ENCODE data around the gene SLC5A4.
"Not testable (repeated sequence)": the region's sequence is repeated elsewhere in the genome, so short reads cannot be mapped to it uniquely, and the experiment has no call there.

SLC5A4 gene

DNA sequence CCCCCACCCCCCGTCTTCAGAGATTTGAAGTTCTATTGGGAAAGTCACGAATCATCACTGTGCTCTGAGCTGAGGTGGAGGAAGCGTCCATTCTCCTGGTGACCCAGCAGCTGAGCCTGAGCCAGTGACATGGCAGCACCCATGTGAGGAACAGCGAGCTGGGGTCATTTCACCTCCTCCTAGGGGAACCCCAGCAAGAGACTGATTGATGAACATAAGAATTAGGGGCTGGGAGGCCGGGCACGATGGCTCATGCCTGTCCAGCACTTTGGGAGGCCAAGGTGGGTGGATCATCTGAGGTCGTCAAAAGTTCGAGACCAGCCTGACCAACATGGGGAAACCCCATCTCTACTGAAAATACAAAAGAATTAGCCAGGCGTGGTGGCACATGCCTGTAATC is 61.8 kb downstream of the SLC5A4 start:
- H4K20me1 ChIP-seq (ENCODE audit: insufficient read depth, low read length); H2AFZ ChIP-seq (ENCODE audit: low read depth, low read length); H3K9me3 ChIP-seq (ENCODE audit: insufficient read depth, low read length); H3K4me3 ChIP-seq (ENCODE audit: low read length); H3K4me2 ChIP-seq (ENCODE audit: low read length); H3K27ac ChIP-seq (ENCODE audit: low read length); H3K79me2 ChIP-seq (ENCODE audit: low read length); H3K9ac ChIP-seq (ENCODE audit: low read length); H3K4me1 ChIP-seq (ENCODE audit: low read length); H3K36me3 ChIP-seq (replicated peaks; ENCODE audit: low read depth, low read length): not testable (repeated sequence)
- peaks cover 27% of the 10 kb centered on the region for H3K27me3 ChIP-seq (ENCODE audit: low read depth, low read length)

DNA sequence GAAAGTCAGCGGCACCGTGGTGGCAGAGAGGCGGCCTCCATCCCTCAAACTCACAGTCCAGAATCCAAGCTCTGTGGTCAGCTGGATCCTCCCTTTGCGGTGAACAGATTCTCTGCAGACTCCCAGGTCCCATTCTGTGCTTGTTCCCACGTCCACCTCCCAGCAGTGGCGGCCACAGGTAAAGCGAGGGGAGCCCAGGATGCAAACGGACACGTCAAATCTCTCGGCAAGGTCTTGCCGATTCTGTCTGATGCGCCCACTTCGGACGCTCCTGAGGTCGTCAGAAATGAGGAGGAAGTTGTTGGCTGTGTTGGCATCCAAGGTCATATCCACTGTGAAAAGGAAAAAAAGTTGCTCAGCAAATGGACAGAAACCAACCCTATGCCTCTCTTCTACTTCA is 64.1 kb downstream of the SLC5A4 start:
- H3K27ac ChIP-seq (ENCODE audit: low read length) = not testable (repeated sequence)

DNA sequence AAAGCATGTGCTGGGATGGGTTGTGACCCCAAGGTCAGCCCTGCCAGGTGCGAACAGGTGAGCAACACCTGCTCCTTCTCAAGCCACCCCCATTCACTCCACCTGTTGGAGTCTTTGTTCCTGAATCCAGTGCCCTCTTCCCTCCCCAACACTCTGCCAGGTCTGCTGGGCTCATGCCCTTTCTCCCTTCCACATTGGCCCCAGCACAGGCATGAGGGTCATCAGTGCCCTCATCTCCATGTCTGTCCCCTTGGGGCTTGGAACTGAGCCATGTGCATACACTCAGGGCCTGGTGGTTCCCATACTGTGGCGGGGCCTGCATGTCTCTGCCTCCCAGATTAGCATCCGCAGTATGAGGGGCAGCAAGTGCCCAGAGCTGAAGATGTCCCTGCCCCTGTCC is 69.3 kb downstream of the SLC5A4 start:
- Histone ChIP-seq H3K9me3 (ENCODE audit: insufficient read depth, low read length) (no peaks in the 10 kb centered on the region), H3K36me3 (replicated peaks; ENCODE audit: low read depth, low read length) (no peaks in the 10 kb centered on the region), H3K27ac (ENCODE audit: low read length) (no peak overlapping the region), H4K20me1 (ENCODE audit: insufficient read depth, low read length) (no peaks in the 10 kb centered on the region), H3K4me3 (ENCODE audit: low read length) (no peak overlapping the region), H3K4me2 (ENCODE audit: low read length) (no peak overlapping the region), H2AFZ (ENCODE audit: low read depth, low read length) (no peak overlapping the region), H3K9ac (ENCODE audit: low read length) (no peak overlapping the region), H3K79me2 (ENCODE audit: low read length) (no peaks in the 10 kb centered on the region), H3K27me3 (ENCODE audit: low read depth, low read length) (peaks cover 34% of the 10 kb centered on the region), H3K4me1 (ENCODE audit: low read length) (no peaks in the 10 kb centered on the region)
- TF ChIP-seq EZH2phosphoT487 (IDR thresholded peaks at IDR 0.05; ENCODE audit: low read depth) = no peak
- TF ChIP-seq, protein P1, sequence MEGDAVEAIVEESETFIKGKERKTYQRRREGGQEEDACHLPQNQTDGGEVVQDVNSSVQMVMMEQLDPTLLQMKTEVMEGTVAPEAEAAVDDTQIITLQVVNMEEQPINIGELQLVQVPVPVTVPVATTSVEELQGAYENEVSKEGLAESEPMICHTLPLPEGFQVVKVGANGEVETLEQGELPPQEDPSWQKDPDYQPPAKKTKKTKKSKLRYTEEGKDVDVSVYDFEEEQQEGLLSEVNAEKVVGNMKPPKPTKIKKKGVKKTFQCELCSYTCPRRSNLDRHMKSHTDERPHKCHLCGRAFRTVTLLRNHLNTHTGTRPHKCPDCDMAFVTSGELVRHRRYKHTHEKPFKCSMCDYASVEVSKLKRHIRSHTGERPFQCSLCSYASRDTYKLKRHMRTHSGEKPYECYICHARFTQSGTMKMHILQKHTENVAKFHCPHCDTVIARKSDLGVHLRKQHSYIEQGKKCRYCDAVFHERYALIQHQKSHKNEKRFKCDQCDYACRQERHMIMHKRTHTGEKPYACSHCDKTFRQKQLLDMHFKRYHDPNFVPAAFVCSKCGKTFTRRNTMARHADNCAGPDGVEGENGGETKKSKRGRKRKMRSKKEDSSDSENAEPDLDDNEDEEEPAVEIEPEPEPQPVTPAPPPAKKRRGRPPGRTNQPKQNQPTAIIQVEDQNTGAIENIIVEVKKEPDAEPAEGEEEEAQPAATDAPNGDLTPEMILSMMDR (IDR thresholded peaks at IDR 0.05; ENCODE audit: low read depth, low read length) = no peak

More for the DNA sequence above, 64.1 kb downstream of the SLC5A4 start:
- not testable (repeated sequence) for H3K4me1 ChIP-seq (ENCODE audit: low read length); H2AFZ ChIP-seq (ENCODE audit: low read depth, low read length); H3K4me2 ChIP-seq (ENCODE audit: low read length); H3K9me3 ChIP-seq (ENCODE audit: insufficient read depth, low read length); H3K9ac ChIP-seq (ENCODE audit: low read length); H3K4me3 ChIP-seq (ENCODE audit: low read length); H3K36me3 ChIP-seq (replicated peaks; ENCODE audit: low read depth, low read length); H4K20me1 ChIP-seq (ENCODE audit: insufficient read depth, low read length); H3K79me2 ChIP-seq (ENCODE audit: low read length)
- peaks cover 22% of the 10 kb centered on the region for H3K27me3 ChIP-seq (ENCODE audit: low read depth, low read length)

GRCh38 chr22:32183625-32184024 is 71.5 kb downstream of the SLC5A4 start:
- no peak overlapping the region for H3K4me3 ChIP-seq (ENCODE audit: low read length)
- H3K36me3 ChIP-seq (replicated peaks; ENCODE audit: low read depth, low read length) = no peaks in the 10 kb centered on the region

DNA sequence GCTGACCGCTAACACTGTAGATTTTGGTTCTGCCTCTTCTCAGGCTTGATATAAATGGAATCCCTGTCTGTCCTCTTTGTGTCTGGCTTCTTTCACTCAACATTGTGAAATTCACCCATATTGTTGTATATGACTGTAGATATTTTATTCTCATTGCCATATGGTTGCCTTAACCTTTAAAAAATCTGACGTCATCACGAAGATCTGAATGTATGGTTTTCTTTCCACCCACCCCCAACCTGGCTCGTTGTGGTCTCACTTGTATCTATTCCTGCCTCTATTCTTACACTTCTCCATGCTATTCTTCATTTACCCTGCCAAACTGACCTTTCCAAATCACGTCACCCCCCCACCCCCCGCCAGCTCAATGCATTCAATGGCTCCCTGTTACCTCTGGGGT is 74.1 kb downstream of the SLC5A4 start:
- peaks cover 36% of the 10 kb centered on the region for H3K27me3 ChIP-seq (ENCODE audit: low read depth, low read length)
- no peaks in the 10 kb centered on the region for H4K20me1 ChIP-seq (ENCODE audit: insufficient read depth, low read length)
- H3K4me2 ChIP-seq (ENCODE audit: low read length) = no peak overlapping the region
- no peaks in the 10 kb centered on the region for H3K9me3 ChIP-seq (ENCODE audit: insufficient read depth, low read length)
- H3K4me1 ChIP-seq (ENCODE audit: low read length) = no peaks in the 10 kb centered on the region
- no peak overlapping the region for H3K27ac ChIP-seq (ENCODE audit: low read length)
- no peaks in the 10 kb centered on the region for H3K36me3 ChIP-seq (replicated peaks; ENCODE audit: low read depth, low read length)
- no peaks in the 10 kb centered on the region for H3K79me2 ChIP-seq (ENCODE audit: low read length)
- no peak overlapping the region for H3K9ac ChIP-seq (ENCODE audit: low read length)
- no peak overlapping the region for H3K4me3 ChIP-seq (ENCODE audit: low read length)
- TF ChIP-seq EZH2phosphoT487 (IDR thresholded peaks at IDR 0.05; ENCODE audit: low read depth) = no peak
- TF ChIP-seq, protein P1 (IDR thresholded peaks at IDR 0.05; ENCODE audit: low read depth, low read length) = no peak
- H2AFZ ChIP-seq (ENCODE audit: low read depth, low read length) = no peak overlapping the region

More at GRCh38 chr22:32183625-32184024, 71.5 kb downstream of the SLC5A4 start:
- Histone ChIP-seq H3K27me3 (ENCODE audit: low read depth, low read length) (peaks cover 36% of the 10 kb centered on the region), H3K27ac (ENCODE audit: low read length) (no peak overlapping the region), H4K20me1 (ENCODE audit: insufficient read depth, low read length) (no peaks in the 10 kb centered on the region), H3K4me2 (ENCODE audit: low read length) (no peak overlapping the region), H2AFZ (ENCODE audit: low read depth, low read length) (no peak overlapping the region), H3K4me1 (ENCODE audit: low read length) (no peaks in the 10 kb centered on the region), H3K9ac (ENCODE audit: low read length) (no peak overlapping the region), H3K79me2 (ENCODE audit: low read length) (no peaks in the 10 kb centered on the region), H3K9me3 (ENCODE audit: insufficient read depth, low read length) (no peaks in the 10 kb centered on the region)
- TF ChIP-seq, protein P1 (IDR thresholded peaks at IDR 0.05; ENCODE audit: low read depth, low read length) = no peak
- TF ChIP-seq EZH2phosphoT487 (IDR thresholded peaks at IDR 0.05; ENCODE audit: low read depth) = no peak
